ENCODE results near the gene DENND5A.
"Not testable (repeated sequence)": the region's sequence is repeated elsewhere in the genome, so short reads cannot be mapped to it uniquely, and the experiment has no call there.

The DENND5A gene

DNA sequence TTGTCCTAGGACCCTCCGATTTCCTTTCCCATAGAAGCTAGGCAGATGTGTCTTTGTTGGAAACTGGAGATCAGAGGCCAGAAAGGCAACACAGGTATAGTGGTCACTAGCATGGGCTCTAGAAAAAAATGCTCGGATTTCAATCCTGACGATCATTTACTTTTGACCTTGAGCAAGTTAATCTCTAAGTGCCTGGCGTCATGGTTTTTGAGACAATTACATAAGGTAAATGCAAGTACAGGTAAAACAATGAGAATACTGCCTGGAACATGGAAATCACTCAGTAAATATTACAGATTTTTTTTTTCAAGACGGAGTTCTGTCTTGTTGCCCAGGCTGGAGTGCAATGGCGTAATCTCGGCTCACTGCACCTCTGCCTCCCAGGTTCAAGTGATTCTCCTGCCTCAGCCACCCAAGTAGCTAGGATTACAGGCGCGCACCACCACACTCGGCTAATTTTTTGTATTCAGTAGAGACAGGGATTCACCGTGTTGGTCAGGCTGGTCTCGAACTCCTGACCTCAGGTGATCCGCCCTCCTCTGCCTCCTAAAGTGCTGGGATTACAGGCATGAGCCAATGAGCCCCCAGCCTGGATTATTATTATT is 1.1 kb upstream of the DENND5A start:
- in situ Hi-C loops (cut with MboI; ENCODE audit: low sequenced_read_pairs) = no loop called here

DNA sequence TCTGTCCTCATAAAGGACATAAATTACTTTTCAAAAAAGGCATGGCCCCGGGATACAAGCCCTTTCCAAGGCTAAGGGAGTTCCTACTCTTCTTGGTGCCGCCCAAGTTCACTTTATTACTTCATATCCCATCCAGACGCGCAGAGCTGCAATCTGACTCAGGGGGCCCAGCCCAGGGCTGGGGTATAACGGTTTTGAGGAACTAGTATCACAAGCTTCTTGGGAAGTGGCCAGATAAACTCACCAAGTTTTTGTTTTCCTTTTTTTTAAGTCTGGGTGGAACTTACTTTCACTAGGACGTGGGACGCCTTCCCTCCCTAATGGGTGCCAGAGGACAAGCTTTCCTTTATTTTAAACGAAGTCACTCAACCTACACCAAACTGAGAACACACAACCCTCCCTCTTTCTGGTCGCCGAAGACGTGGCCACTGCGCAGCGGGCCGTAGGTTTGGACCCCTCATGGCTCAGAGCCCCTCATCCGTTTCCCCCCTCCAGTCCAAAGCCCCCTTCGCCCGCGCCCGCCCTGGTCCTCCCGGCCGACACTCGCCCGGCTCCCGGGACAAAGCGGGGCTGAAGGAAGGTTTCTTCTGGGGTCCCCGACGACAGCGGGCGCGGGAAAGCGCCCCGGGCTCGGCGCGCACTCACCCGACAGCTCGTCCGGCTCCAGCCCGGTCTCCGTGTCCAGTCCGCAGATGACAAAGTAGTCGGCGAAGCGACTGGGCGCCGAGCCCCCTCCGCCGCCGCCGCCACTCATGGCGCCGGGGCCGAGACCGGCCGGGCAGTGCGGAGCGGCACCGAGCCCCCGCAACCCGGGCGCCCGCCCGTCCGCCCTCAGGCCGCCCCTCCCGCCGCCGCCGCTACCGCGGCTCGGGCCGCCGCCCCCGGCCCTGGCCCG is 587 bp downstream of the DENND5A start:
- in situ Hi-C loops (cut with MboI; ENCODE audit: low sequenced_read_pairs) = no loop called here

DNA sequence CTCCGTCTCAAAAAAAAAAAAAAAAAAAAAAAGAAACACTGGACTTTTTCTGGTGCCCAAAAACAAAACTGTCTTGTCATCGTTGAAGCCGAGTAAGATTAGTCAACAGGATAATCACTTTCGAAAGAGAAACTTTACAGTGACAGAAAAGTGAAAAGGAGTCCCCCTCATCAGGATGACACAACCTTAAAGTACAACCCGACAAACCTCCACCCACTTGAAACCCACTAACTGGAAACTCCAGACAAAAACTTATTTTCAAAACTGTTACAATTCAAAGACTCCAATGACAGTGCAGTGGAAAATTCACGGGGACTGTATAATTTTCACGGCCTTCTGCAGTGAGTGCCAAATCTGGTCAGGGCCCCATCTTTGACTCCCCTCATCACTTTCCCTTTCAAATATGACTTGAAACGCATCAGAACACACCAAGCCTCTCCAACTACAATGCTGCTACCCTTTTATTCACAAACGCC is 1.3 kb downstream of the DENND5A start:
- in situ Hi-C loops (cut with MboI; ENCODE audit: low sequenced_read_pairs) = no loop called here

DNA sequence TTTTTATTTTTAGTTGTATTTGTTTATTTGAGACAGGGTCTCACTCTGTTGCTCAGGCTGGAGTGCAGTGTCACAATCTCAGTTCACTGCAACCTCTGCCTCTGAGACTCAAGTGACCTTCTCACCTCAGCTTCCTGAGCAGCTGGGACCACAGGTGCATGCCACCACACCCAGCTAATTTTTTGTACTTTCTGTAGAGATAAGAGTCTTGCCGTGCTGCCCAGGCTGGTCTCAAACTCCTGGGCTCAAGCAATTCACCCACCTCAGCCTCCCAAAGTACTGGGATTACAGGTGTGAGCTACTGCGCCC is 4.4 kb downstream of the DENND5A start:
- in situ Hi-C loops (cut with MboI; ENCODE audit: low sequenced_read_pairs) = not testable (repeated sequence)

DNA sequence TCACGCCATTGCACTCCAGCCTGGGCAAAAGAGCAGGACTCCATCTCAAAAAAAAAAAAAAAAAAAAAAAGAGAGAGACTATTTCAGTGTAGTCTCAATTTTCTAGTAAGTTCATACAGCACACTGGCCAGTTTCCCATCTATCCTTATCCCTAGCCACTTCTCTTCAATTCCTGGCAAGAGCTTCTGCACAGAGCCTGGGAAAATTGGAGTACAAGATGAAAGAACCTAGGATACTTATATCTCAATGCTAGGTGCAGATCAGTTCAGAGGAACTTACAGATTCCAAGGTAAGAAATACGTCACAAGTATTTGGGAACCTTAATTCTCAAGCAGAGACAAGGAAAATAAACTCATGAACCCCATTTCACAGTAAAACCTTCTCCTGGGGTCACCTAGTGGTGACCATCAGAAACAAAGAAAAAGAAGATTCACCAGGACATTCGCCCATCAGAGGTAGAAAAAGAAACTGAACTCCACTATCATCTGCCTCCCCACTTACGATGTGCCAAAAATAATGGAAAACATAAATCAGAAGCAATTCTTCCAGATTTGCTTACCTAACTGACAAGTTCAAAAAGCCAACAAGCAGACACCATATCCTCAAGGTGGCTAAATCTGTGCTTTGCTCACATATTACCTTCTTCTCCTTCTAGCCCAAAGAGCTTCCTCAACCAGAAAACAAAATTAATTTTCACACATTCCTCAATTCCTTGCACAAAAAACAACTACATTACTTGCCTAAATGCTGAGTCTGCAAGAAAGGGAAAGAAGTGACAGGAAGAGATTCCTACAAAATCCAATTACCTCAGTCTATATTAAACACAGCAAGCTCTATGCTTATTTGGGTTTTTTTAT is 4.9 kb downstream of the DENND5A start:
- in situ Hi-C loops (cut with MboI; ENCODE audit: low sequenced_read_pairs) = no loop called here

DNA sequence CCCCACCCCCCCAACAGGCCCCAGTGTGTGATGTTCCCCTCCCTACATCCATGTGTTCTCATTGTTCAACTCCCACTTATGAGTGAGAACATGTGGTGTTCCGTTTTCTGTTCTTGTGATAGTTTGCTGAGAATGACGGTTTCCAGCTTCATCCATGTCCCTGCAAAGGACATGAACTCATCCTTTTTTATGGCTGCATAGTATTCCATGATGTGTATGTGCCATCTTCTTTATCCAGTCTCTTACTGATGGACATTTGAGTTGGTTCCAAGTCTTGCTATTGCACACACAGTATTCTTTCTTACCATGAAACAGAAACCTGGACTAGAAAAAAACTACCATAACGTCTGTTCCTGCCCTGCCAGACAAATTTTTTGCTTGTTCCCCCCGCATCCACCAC is 6.9 kb downstream of the DENND5A start:
- in situ Hi-C loops (cut with MboI; ENCODE audit: low sequenced_read_pairs) = not testable (repeated sequence)

DNA sequence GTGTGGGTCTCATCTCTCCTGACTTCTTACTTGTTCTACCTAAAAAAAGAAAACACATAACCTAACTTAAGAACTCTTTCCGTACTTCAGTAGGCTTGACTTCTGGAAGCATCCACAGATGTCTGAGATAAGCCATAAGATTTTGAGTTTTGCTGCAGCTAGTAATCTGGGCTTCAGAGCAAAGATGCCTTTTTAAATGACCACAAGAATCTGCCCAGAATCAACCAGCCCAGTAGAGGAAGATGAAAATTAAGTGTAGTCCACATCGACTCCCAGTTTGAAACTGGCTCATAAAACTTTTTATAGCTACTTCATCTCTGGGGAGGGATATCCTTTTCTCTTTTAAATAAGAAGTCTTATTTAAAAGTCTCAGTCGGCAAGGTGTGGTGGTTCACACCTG is 10.7 kb downstream of the DENND5A start:
- in situ Hi-C loops (cut with MboI; ENCODE audit: low sequenced_read_pairs) = no loop called here

DNA sequence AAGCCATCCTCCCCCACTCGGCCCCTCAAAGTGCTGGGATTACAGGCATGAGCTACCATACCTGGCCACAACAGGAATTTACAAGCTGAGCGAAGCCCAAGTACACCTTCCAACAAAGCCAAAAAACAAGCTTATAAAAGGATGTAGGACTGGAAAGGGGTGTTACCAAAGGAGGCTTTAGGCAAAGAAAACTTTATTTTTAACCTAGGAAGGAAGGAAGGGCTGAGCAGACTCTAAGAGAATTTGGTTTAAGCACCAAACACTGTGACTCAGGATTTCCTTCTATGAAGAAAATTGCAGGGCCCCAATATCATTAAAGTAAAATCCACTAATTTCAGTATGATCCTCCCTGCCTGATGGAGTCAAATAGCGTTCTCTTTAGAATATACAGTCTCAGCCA is 12.1 kb downstream of the DENND5A start:
- in situ Hi-C loops (cut with MboI; ENCODE audit: low sequenced_read_pairs) = no loop called here

DNA sequence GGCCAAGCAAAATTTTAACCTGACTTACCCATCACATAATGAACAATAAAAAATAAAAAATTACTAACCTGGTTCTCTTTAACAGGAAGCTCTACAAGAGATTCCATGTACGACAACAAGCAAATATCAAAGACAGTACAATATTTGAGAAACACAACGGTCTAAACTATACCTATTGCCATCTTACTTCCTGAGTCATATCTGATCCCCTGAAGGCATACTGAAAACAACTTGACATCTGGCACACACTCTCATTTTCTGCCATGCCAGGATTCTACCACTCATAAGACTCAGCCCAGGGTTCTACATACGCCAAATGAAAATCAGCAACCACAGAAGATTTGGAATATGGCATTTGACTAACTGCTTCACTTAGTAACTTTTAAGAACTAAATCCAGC is 13.8 kb downstream of the DENND5A start:
- in situ Hi-C loops (cut with MboI; ENCODE audit: low sequenced_read_pairs) = no loop called here

DNA sequence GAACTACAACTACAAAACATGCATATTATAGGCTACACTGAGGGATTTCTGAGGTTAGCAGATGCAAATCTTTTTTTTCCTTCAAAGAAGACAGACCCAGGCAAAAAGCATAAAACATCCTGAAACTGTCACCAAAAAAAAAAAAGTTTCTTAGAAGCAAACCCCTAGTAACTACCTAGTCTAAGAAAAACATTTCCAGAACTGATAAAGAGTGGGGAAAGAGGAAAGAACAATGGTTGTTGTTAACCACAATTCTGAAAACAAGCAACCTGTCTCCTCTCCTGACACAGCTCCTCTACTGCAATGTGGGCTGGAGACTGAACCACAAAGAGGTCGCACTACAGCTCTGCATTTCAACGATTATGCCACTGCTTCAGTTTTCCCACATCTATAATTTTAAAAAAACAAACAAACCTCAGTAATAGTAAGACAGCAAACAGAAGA is 15.0 kb downstream of the DENND5A start:
- in situ Hi-C loops (cut with MboI; ENCODE audit: low sequenced_read_pairs) = no loop called here

DNA sequence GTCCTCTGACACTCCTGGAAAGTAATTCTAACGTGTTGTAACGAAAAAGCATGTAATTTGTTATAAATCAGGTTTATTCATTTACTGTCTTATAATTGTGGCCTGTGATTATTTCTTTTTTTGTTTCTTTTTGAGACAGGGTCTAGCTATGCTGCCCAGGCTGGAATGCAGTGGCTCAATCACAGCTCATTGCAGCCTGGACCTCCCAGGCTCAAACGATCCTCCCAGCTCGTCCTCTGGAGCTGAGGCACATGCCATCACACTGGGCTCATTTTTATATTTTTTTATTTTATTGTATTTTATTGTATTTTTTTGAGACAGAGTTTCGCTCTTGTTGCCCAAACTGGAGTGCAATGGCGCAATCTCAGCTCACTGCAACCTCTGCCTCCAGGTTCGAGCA is 15.9 kb downstream of the DENND5A start:
- in situ Hi-C loops (cut with MboI; ENCODE audit: low sequenced_read_pairs) = no loop called here

DNA sequence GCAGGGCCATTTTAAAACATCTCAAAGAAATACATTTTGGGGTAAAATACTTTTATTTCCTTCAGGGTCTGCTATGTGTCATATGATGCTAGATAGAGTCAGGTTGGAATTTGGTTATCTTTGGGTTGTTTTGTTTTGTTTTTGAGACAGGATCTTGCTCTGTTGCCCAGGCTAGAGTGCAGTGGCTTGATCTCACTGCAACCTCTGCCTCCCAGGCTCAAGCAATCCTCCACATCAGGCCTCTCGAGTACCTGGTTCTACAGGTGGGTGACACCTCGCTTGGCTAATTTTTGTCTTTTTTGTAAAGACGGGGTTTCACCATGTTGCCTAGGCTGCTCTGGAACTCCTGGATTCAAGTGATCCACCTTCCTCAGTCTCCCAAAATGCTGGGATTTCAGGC is 17.3 kb downstream of the DENND5A start:
- in situ Hi-C loops (cut with MboI; ENCODE audit: low sequenced_read_pairs) = no loop called here

DNA sequence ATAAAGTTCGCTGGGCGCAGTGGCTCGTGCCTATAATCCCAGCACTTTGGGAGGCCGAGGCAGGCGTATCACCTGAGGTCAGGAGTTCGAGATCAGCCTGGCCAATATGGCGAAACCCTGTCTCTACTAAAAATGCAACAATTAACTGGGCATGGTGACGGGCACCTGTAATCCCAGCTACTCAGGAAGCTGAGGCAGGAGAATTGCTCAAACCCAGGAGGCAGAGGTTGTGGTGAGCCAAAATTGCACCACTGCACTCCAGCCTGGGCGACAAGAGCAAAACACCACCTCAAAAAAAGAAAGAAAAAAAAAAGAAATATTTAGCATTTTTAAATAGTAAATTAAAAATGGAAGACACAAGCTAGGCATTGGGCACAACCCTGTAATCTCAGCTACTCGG is 28.9 kb downstream of the DENND5A start:
- in situ Hi-C loops (cut with MboI; ENCODE audit: low sequenced_read_pairs) = not testable (repeated sequence)

DNA sequence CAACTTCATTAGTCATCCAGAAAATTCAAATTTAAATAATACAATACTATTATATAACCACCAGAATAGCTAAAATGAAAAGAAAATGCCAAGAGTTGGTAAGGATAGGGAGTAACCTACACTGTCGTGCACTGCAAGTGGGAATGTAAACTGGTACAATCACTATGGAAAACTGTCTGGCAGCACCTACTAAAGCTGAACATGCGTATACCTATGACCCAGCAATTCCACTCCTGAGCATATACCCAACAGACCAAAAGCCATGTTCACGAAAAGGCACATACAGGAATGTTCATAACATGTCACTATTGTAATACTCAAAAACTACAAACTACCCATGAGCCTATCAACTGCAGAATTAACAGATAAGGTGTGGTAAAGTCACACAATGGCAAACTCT is 32.7 kb downstream of the DENND5A start:
- in situ Hi-C loops (cut with MboI; ENCODE audit: low sequenced_read_pairs) = no loop called here

DNA sequence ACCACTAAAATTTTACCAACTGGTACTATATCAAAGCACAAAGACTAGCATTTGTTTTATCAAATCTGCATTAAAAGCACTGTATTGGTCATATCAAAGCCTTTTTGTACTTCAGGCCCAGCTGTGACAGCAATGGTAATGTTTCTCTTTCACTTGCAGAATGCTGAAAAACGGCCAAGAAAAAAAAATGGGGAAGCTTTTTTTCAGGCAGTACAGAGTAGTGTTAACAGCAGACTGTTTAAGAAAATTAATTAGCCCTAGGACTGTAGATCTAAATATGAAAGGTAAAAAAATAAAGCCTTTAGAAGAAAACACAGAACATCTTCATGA is 33.3 kb downstream of the DENND5A start:
- in situ Hi-C loops (cut with MboI; ENCODE audit: low sequenced_read_pairs) = no loop called here

DNA sequence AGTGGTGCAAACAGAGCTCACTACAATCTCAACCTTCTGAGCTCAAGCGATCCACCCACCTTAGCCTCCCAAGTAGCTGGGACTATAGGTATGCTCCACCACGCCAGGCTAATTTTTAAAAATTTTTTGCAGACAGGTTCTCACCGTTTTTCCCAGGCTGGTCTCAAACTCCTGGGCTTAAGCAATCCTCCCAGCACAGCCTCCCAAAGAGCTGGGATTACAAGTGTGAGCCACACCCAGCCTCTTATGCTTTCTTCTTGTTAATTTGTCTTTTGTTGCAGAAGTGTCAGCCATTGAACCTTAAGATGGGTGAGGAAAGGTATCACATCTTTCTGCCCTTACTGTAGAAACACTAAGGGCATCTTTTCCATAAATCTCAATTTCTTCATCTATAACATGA is 34.9 kb downstream of the DENND5A start:
- in situ Hi-C loops (cut with MboI; ENCODE audit: low sequenced_read_pairs) = no loop called here

DNA sequence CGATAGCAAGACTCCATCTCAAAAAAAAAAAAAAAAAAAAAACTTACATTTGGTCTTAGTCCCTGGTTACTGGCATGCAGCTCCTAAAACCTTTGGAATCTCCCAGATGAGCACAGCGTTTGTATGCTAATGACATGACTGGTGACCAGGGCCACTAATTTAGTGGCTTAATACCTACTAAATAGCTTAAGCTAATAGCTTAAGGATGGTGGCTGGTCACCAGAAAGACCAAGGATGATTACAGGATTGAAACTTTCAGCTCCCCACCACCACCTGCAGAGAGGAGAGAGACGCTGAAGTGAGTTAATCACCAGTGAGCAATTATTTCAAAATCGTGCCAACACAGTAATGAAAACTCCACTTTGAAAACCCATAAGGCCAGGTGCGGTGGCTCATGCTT is 37.1 kb downstream of the DENND5A start:
- in situ Hi-C loops (cut with MboI; ENCODE audit: low sequenced_read_pairs) = no loop called here

DNA sequence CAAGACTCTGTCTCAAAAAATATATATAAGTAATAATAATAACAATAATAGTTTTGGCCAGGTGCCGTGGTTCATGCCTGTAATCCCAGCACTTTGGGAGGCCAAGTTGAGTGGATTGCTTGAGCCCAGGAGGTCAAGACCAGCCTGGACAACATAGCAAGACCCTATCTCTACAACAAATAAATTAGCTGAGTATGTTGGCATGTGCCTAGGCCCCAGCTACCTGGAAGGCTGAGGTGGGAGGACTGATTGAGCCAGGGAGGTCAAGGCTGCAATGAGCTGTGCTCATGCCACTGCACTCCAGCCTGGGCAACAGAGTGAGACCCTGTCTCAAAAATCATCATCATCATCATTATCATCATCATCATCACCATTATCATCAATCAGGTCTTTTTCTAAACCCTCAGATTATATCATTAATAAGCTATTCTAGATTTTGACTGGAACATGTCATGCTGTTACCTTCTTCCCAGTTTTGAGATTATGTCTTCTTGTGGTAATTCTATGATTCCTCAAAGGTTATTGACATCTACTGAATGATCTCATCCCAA is 39.3 kb downstream of the DENND5A start:
- in situ Hi-C loops (cut with MboI; ENCODE audit: low sequenced_read_pairs) = no loop called here

DNA sequence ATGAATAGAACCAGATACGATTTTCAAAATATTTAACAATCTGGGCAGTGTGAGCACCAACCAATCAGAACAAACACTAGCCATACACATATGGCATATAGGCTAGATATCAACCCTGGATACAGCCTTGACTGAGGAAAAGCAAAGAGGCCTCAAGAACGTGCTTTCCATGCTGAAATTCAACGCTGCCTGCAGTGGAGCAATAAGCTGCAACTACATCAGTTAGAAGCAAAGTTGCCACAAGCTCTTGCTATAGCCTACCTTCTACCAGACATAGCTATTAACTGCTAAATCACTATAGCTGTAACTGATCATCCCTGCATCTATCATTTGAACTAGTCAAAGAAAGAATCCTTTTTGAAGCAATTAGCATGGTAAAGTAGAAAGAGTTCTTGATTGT is 42.5 kb downstream of the DENND5A start:
- in situ Hi-C loops (cut with MboI; ENCODE audit: low sequenced_read_pairs) = no loop called here

DNA sequence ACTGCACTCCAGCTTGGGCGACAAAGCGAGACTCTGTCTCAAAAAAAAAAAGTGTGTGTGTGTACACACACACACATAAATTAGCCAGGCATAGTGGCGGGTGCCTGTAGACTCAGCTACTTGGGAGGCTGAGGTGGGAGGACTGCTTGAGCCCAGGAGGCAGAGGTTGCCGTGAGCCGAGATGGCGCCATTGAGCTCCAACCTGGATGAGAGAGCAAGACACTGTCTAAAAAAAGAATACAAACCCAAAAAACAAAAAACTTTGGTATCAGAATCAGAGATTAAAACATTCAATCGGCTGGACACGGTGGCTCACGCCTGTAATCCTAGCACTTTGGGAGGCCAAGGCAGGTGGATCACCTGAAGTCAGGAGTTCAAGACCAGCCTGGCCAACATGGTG is 44.3 kb downstream of the DENND5A start:
- in situ Hi-C loops (cut with MboI; ENCODE audit: low sequenced_read_pairs) = not testable (repeated sequence)

DNA sequence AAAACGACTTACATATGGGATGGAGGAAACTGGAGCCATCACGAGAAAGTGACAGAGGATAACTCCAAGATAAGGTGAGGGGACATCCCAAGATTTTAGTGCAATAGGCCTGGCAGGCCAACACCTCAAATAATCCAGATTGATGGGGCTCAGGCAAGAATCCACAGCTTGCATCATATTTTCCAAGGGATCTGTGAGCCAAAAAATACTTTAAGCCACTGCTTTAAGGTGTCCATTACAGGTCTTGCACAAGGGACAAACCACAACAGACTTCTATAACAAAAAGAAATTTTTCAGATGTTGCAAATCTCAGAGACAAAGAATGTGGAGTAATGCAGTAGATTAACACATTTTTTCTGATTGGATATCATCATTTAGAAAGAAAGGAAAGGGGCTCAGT is 45.6 kb downstream of the DENND5A start:
- in situ Hi-C loops (cut with MboI; ENCODE audit: low sequenced_read_pairs) = no loop called here
